ENCODE measurements around the gene FAM216A.
A peak's percentile ranks its signal among the peaks of the same experiment; 100 is the strongest.

Gene FAM216A

GRCh38 chr12:110501752-110502738 is 33.4 kb downstream of the FAM216A start, which contains the start of the genes RAD9B and VPS29:
TSS of gene RAD9B (plus strand) at chr12:110502331. CDS start at chr12:110502338, 7 bp downstream.
TSS of gene VPS29 (minus strand) at chr12:110502111. CDS start at chr12:110502051, 60 bp downstream.
- peak within 1 kb of the TSS; percentile 95 for H3K4me3 ChIP-seq (ENCODE audit: low read length)
- TF ChIP-seq CTCF (conservative IDR thresholded peaks at IDR 0.05; ENCODE audit: low read length), result no peak

GRCh38 chr12:110503432-110503831 is 34.8 kb downstream of the FAM216A start:
- DNase-seq (ENCODE audit: low read depth), result no peak
- no peak for TF ChIP-seq CTCF (conservative IDR thresholded peaks at IDR 0.05; ENCODE audit: low read length)
- no peak overlapping the region for H3K4me3 ChIP-seq (ENCODE audit: low read length)

More at GRCh38 chr12:110501752-110502738, 33.4 kb downstream of the FAM216A start, which contains the start of the genes RAD9B and VPS29:
- peak; percentile 98 for DNase-seq (ENCODE audit: low read depth)

- no peak overlapping the region for H3K4me3 ChIP-seq (ENCODE audit: low read length)
- TF ChIP-seq CTCF (conservative IDR thresholded peaks at IDR 0.05; ENCODE audit: low read length), result no peak
- DNase-seq (ENCODE audit: low read depth), result no peak
These were observed 36.7 kb downstream of the FAM216A start for GRCh38 chr12:110505332-110505731.

GRCh38 chr12:110508071-110508586 is 39.5 kb downstream of the FAM216A start:
- no peak for TF ChIP-seq CTCF (conservative IDR thresholded peaks at IDR 0.05; ENCODE audit: low read length)
- H3K4me3 ChIP-seq (ENCODE audit: low read length), result no peak overlapping the region
- no peak for DNase-seq (ENCODE audit: low read depth)

- DNase-seq (ENCODE audit: low read depth), result no peak
- no peak overlapping the region for H3K4me3 ChIP-seq (ENCODE audit: low read length)
- TF ChIP-seq CTCF (conservative IDR thresholded peaks at IDR 0.05; ENCODE audit: low read length), result no peak
These were observed 45.2 kb downstream of the FAM216A start for GRCh38 chr12:110513842-110514241.

GRCh38 chr12:110514363-110514762 is 45.7 kb downstream of the FAM216A start:
- no peak for TF ChIP-seq CTCF (conservative IDR thresholded peaks at IDR 0.05; ENCODE audit: low read length)
- no peak for DNase-seq (ENCODE audit: low read depth)
- H3K4me3 ChIP-seq (ENCODE audit: low read length), result no peak overlapping the region
